Measurements from ENCODE around the gene MTMR2. TPM values are rescaled to one million over a fixed set of nuclear protein-coding genes. Genes with fewer than 3 reads are reported as not detected.

MTMR2 gene
- total RNA-seq, 1 experiment from 2014 or later: 59.0 TPM

DNA sequence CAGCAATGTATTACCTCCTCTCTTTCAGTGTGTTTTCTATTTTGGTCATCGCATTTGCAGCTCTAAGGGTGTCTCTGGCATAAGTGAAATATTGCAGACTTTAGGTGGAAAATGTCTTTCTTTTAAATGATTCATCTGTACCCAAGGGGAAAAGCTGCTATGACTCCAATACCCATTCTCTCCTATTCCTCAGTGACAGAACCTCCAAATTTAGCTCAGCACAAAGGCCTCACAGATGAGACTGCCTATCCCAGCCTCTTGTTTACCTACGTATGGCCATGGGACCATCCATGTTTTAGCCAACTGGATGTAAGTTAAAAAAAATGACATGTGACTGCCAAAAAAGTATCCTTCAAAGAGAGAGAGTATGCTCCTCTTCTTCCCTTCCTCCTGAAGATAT, 7.9 kb downstream of the MTMR2 start:
- Histone ChIP-seq H2BK120ac (ENCODE audit: low read depth, low read length, poor library complexity, severe bottlenecking) (no peak overlapping the region), H3K4me2 (ENCODE audit: insufficient read depth, insufficient read length, low read length) (no peak overlapping the region), H4K5ac (ENCODE audit: insufficient read length, low read depth, low read length) (no peak overlapping the region), H3K79me1 (ENCODE audit: insufficient read depth, low read depth, low read length, poor library complexity, severe bottlenecking) (peaks cover 7% of the 10 kb centered on the region), H3K9me3 (ENCODE audit: control insufficient read depth, low read depth, low read length) (no peaks in the 10 kb centered on the region), H3K56ac (ENCODE audit: insufficient read length, low read depth, low read length) (no peak overlapping the region), H4K20me1 (ENCODE audit: control insufficient read depth, insufficient read depth, insufficient read length) (no peaks in the 10 kb centered on the region), H3K4me1 (ENCODE audit: insufficient read depth, low read length) (no peaks in the 10 kb centered on the region), H2BK15ac (ENCODE audit: low read depth, low read length) (no peak overlapping the region), H2BK12ac (ENCODE audit: insufficient read length, low read depth, low read length) (no peak overlapping the region), H3K27me3 (ENCODE audit: insufficient read depth, low read length) (no peaks in the 10 kb centered on the region), H3T11ph (ENCODE audit: low read length) (no peak overlapping the region), H2BK5ac (ENCODE audit: insufficient read length, low read length) (no peak overlapping the region), H3K23ac (ENCODE audit: insufficient read length, low read depth, low read length) (no peak overlapping the region), H2BK20ac (ENCODE audit: low read depth, low read length, poor library complexity, severe bottlenecking) (no peak overlapping the region), H3K18ac (ENCODE audit: insufficient read length, low read depth, low read length) (no peak overlapping the region), H3K27ac (ENCODE audit: insufficient read length, low read depth, low read length) (no peak overlapping the region), H2AK5ac (ENCODE audit: insufficient read length, low read length) (no peak overlapping the region), H3K4ac (ENCODE audit: low read depth, low read length) (no peak overlapping the region), H3K23me2 (ENCODE audit: insufficient read length, low read depth, low read length, poor library complexity, severe bottlenecking) (no peaks in the 10 kb centered on the region), H4K91ac (ENCODE audit: insufficient read length, low read depth, low read length) (no peak overlapping the region), H3K79me2 (ENCODE audit: insufficient read depth, low read length) (peaks cover 13% of the 10 kb centered on the region; the same call in 1 of the 2 replicates), H4K8ac (replicated peaks; ENCODE audit: insufficient read length, low read depth, low read length) (no peak overlapping the region), H3K14ac (ENCODE audit: insufficient read depth, low read length) (no peak overlapping the region), H3K9ac (ENCODE audit: extremely low read depth, insufficient read length, low read length) (no peak overlapping the region), H2AFZ (ENCODE audit: low read length) (no peak overlapping the region)
- Mint-ChIP-seq H3K4me1 (peaks cover 9 to 10% of the 10 kb centered on the region in 2 experiments), H3K27ac (no peak overlapping the region), H3K4me3 (no peak overlapping the region), H3K9me3 (no peaks in the 10 kb centered on the region), H3K36me3 (ENCODE audit: insufficient read depth in 1 of 3, low read depth in 3 of 3) (no peaks in the 10 kb centered on the region), H3K27me3 (ENCODE audit: low read depth) (no peaks in the 10 kb centered on the region)
- no CpG with 5 or more reads among the region's 2 CpGs for WGBS (ENCODE audit: extremely low coverage, insufficient read length, low lambda C conversion rate)
- no peak for DNase-seq
- TF ChIP-seq, protein P1, sequence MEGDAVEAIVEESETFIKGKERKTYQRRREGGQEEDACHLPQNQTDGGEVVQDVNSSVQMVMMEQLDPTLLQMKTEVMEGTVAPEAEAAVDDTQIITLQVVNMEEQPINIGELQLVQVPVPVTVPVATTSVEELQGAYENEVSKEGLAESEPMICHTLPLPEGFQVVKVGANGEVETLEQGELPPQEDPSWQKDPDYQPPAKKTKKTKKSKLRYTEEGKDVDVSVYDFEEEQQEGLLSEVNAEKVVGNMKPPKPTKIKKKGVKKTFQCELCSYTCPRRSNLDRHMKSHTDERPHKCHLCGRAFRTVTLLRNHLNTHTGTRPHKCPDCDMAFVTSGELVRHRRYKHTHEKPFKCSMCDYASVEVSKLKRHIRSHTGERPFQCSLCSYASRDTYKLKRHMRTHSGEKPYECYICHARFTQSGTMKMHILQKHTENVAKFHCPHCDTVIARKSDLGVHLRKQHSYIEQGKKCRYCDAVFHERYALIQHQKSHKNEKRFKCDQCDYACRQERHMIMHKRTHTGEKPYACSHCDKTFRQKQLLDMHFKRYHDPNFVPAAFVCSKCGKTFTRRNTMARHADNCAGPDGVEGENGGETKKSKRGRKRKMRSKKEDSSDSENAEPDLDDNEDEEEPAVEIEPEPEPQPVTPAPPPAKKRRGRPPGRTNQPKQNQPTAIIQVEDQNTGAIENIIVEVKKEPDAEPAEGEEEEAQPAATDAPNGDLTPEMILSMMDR (conservative IDR thresholded peaks at IDR 0.05): no peak

Measured in H9 (cell line).